ENCODE data around the gene STH.
"Not testable (repeated sequence)": the region's sequence is repeated elsewhere in the genome, so short reads cannot be mapped to it uniquely, and the experiment has no call there.

STH gene

DNA sequence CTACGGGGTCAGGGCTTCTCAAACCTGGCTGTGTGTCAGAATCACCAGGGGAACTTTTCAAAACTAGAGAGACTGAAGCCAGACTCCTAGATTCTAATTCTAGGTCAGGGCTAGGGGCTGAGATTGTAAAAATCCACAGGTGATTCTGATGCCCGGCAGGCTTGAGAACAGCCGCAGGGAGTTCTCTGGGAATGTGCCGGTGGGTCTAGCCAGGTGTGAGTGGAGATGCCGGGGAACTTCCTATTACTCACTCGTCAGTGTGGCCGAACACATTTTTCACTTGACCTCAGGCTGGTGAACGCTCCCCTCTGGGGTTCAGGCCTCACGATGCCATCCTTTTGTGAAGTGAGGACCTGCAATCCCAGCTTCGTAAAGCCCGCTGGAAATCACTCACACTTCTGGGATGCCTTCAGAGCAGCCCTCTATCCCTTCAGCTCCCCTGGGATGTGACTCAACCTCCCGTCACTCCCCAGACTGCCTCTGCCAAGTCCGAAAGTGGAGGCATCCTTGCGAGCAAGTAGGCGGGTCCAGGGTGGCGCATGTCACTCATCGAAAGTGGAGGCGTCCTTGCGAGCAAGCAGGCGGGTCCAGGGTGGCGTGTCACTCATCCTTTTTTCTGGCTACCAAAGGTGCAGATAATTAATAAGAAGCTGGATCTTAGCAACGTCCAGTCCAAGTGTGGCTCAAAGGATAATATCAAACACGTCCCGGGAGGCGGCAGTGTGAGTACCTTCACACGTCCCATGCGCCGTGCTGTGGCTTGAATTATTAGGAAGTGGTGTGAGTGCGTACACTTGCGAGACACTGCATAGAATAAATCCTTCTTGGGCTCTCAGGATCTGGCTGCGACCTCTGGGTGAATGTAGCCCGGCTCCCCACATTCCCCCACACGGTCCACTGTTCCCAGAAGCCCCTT, 10.9 kb downstream of the STH start:
- no peak for DNase-seq

DNA sequence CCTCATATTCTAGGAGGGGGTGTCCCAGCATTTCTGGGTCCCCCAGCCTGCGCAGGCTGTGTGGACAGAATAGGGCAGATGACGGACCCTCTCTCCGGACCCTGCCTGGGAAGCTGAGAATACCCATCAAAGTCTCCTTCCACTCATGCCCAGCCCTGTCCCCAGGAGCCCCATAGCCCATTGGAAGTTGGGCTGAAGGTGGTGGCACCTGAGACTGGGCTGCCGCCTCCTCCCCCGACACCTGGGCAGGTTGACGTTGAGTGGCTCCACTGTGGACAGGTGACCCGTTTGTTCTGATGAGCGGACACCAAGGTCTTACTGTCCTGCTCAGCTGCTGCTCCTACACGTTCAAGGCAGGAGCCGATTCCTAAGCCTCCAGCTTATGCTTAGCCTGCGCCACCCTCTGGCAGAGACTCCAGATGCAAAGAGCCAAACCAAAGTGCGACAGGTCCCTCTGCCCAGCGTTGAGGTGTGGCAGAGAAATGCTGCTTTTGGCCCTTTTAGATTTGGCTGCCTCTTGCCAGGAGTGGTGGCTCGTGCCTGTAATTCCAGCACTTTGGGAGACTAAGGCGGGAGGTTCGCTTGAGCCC, 11.6 kb downstream of the STH start:
- no peak for DNase-seq

DNA sequence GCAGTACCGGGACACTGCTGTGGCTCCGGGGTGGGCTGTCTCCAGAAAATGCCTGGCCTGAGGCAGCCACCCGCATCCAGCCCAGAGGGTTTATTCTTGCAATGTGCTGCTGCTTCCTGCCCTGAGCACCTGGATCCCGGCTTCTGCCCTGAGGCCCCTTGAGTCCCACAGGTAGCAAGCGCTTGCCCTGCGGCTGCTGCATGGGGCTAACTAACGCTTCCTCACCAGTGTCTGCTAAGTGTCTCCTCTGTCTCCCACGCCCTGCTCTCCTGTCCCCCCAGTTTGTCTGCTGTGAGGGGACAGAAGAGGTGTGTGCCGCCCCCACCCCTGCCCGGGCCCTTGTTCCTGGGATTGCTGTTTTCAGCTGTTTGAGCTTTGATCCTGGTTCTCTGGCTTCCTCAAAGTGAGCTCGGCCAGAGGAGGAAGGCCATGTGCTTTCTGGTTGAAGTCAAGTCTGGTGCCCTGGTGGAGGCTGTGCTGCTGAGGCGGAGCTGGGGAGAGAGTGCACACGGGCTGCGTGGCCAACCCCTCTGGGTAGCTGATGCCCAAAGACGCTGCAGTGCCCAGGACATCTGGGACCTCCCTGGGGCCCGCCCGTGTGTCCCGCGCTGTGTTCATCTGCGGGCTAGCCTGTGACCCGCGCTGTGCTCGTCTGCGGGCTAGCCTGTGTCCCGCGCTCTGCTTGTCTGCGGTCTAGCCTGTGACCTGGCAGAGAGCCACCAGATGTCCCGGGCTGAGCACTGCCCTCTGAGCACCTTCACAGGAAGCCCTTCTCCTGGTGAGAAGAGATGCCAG, 12.9 kb downstream of the STH start:
- DNase-seq = no peak

DNA sequence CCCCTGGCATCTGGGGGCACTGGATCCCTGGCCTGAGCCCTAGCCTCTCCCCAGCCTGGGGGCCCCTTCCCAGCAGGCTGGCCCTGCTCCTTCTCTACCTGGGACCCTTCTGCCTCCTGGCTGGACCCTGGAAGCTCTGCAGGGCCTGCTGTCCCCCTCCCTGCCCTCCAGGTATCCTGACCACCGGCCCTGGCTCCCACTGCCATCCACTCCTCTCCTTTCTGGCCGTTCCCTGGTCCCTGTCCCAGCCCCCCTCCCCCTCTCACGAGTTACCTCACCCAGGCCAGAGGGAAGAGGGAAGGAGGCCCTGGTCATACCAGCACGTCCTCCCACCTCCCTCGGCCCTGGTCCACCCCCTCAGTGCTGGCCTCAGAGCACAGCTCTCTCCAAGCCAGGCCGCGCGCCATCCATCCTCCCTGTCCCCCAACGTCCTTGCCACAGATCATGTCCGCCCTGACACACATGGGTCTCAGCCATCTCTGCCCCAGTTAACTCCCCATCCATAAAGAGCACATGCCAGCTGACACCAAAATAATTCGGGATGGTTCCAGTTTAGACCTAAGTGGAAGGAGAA, 13.5 kb downstream of the STH start:
- DNase-seq = no peak

DNA sequence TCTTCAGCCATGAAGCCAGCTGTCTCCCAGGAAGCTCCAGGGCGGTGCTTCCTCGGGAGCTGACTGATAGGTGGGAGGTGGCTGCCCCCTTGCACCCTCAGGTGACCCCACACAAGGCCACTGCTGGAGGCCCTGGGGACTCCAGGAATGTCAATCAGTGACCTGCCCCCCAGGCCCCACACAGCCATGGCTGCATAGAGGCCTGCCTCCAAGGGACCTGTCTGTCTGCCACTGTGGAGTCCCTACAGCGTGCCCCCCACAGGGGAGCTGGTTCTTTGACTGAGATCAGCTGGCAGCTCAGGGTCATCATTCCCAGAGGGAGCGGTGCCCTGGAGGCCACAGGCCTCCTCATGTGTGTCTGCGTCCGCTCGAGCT, 14.1 kb downstream of the STH start:
- no peak for DNase-seq

DNA sequence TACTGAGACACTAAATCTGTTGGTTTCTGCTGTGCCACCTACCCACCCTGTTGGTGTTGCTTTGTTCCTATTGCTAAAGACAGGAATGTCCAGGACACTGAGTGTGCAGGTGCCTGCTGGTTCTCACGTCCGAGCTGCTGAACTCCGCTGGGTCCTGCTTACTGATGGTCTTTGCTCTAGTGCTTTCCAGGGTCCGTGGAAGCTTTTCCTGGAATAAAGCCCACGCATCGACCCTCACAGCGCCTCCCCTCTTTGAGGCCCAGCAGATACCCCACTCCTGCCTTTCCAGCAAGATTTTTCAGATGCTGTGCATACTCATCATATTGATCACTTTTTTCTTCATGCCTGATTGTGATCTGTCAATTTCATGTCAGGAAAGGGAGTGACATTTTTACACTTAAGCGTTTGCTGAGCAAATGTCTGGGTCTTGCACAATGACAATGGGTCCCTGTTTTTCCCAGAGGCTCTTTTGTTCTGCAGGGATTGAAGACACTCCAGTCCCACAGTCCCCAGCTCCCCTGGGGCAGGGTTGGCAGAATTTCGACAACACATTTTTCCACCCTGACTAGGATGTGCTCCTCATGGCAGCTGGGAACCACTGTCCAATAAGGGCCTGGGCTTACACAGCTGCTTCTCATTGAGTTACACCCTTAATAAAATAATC, 14.6 kb downstream of the STH start:
- DNase-seq = no peak

DNA sequence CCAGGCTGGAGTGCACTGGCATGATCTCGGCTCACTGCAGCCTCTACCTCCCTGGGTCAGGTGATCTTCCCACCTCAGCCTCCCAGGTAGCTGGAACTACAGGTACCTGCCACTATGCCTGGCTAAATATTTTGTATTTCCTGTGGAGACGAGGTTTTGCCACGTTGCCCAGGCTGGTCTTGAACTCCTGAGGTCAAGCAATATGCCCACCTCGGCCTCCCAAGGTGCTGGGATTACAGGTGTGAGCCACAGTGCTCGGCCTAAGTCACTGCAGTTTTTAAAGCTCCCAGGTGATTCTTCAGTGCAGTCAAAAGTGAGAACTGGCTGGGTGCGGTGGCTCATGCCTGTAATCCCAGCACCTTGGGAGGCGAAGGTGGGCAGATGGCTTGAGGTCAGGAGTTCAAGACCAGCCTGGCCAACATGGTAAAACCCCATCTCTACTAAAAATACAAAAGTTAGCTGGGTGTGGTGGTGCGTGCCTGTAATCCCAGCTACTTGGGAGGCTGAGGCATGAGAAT, 20.4 kb downstream of the STH start:
- DNase-seq = not testable (repeated sequence)

DNA sequence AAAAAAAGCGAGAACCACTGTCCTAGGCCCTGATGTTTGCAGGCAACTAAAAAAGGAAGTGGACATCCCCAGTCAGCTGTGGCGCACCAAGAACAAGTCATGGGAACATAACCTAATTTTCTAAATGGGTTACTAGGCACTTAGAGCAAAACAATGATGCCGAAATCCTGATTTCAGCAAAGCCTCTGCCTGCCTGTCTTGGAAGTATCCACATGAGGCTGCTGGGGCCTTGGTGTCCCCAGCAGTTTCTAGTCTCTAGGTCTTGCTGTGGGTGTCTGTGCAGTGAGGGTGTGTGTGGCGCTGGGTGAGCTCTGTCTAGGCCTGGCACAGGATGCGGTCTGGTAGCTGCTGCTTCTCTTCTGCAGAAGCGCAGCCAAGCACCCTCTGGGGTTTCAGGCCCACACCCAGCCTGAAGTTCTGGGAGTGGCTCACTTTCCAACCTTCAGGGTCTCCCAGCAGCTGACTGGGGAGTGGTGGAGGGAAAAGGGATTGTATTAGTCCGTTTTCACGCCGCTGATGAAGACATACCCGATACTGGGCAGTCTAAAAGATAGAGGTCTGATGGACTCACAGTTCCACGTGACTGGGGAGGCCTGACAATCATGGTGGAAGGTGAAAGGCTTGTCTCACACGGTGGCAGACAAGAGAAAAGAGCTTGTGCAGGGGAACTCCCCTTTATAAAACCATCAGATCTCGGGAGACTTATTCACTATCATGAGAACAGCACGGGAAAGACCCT, 21.1 kb downstream of the STH start:
- no peak for DNase-seq

DNA sequence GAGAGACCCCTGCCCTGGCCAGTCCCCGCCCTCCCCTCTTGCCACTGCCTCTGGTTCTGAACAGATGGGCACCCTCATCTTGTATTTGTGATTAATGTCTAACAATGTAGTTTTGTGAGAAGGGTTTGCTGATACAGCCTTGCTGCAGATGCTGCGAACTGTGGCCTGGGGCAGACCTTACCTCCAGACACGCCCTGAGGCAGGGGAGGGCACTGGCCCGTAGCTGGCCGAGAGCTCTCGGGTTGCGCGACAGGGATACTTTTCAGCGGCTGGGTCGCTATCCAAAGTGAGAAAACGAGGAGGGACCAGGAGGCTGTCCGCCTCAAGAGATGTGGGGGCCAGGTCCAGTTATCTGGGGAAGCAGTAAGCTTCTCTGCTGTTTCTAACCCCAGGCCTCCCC, 21.9 kb downstream of the STH start:
- no peak for DNase-seq

DNA sequence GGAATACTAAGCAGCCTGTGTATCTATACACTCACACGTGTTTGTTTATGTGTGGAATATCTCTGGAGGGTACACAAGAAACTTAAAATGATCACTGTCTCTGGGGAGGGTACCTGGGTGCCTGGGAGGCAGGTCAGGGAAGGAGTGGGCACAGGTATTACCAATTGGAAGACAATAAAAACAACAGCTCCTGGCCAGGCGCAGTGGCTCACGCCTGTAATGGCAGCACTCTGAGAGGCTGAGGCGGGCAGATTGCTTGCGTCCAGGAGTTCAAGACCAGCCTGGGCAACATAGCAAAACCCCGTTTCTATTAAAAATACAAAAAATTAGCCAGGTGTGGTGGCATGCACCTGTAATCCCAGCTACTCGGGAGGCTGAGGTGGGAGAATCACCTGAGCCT, 24.3 kb downstream of the STH start:
- not testable (repeated sequence) for DNase-seq

DNA sequence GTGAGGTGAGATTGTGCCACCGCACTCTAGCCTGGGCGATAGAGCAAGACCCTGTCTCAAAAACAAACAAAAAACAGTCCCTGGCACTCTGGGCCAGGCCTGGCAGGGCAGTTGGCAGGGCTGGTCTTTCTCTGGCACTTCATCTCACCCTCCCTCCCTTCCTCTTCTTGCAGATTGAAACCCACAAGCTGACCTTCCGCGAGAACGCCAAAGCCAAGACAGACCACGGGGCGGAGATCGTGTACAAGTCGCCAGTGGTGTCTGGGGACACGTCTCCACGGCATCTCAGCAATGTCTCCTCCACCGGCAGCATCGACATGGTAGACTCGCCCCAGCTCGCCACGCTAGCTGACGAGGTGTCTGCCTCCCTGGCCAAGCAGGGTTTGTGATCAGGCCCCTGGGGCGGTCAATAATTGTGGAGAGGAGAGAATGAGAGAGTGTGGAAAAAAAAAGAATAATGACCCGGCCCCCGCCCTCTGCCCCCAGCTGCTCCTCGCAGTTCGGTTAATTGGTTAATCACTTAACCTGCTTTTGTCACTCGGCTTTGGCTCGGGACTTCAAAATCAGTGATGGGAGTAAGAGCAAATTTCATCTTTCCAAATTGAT, 24.8 kb downstream of the STH start:
- no peak for DNase-seq

DNA sequence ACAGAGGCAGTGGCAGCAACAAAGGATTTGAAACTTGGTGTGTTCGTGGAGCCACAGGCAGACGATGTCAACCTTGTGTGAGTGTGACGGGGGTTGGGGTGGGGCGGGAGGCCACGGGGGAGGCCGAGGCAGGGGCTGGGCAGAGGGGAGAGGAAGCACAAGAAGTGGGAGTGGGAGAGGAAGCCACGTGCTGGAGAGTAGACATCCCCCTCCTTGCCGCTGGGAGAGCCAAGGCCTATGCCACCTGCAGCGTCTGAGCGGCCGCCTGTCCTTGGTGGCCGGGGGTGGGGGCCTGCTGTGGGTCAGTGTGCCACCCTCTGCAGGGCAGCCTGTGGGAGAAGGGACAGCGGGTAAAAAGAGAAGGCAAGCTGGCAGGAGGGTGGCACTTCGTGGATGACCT, 25.5 kb downstream of the STH start:
- DNase-seq = no peak

DNA sequence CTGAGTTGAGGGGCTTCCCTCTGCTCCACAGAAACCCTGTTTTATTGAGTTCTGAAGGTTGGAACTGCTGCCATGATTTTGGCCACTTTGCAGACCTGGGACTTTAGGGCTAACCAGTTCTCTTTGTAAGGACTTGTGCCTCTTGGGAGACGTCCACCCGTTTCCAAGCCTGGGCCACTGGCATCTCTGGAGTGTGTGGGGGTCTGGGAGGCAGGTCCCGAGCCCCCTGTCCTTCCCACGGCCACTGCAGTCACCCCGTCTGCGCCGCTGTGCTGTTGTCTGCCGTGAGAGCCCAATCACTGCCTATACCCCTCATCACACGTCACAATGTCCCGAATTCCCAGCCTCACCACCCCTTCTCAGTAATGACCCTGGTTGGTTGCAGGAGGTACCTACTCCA, 26.0 kb downstream of the STH start:
- no peak for DNase-seq

DNA sequence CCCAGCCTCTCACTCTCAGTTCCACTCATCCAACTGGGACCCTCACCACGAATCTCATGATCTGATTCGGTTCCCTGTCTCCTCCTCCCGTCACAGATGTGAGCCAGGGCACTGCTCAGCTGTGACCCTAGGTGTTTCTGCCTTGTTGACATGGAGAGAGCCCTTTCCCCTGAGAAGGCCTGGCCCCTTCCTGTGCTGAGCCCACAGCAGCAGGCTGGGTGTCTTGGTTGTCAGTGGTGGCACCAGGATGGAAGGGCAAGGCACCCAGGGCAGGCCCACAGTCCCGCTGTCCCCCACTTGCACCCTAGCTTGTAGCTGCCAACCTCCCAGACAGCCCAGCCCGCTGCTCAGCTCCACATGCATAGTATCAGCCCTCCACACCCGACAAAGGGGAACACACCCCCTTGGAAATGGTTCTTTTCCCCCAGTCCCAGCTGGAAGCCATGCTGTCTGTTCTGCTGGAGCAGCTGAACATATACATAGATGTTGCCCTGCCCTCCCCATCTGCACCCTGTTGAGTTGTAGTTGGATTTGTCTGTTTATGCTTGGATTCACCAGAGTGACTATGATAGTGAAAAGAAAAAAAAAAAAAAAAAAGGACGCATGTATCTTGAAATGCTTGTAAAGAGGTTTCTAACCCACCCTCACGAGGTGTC, 26.6 kb downstream of the STH start:
- no peak for DNase-seq

DNA sequence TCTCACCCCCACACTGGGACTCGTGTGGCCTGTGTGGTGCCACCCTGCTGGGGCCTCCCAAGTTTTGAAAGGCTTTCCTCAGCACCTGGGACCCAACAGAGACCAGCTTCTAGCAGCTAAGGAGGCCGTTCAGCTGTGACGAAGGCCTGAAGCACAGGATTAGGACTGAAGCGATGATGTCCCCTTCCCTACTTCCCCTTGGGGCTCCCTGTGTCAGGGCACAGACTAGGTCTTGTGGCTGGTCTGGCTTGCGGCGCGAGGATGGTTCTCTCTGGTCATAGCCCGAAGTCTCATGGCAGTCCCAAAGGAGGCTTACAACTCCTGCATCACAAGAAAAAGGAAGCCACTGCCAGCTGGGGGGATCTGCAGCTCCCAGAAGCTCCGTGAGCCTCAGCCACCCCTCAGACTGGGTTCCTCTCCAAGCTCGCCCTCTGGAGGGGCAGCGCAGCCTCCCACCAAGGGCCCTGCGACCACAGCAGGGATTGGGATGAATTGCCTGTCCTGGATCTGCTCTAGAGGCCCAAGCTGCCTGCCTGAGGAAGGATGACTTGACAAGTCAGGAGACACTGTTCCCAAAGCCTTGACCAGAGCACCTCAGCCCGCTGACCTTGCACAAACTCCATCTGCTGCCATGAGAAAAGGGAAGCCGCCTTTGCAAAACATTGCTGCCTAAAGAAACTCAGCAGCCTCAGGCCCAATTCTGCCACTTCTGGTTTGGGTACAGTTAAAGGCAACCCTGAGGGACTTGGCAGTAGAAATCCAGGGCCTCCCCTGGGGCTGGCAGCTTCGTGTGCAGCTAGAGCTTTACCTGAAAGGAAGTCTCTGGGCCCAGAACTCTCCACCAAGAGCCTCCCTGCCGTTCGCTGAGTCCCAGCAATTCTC, 27.4 kb downstream of the STH start:
- no peak for DNase-seq

DNA sequence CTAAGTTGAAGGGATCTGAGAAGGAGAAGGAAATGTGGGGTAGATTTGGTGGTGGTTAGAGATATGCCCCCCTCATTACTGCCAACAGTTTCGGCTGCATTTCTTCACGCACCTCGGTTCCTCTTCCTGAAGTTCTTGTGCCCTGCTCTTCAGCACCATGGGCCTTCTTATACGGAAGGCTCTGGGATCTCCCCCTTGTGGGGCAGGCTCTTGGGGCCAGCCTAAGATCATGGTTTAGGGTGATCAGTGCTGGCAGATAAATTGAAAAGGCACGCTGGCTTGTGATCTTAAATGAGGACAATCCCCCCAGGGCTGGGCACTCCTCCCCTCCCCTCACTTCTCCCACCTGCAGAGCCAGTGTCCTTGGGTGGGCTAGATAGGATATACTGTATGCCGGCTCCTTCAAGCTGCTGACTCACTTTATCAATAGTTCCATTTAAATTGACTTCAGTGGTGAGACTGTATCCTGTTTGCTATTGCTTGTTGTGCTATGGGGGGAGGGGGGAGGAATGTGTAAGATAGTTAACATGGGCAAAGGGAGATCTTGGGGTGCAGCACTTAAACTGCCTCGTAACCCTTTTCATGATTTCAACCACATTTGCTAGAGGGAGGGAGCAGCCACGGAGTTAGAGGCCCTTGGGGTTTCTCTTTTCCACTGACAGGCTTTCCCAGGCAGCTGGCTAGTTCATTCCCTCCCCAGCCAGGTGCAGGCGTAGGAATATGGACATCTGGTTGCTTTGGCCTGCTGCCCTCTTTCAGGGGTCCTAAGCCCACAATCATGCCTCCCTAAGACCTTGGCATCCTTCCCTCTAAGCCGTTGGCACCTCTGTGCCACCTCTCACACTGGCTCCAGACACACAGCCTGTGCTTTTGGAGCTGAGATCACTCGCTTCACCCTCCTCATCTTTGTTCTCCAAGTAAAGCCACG, 28.3 kb downstream of the STH start:
- DNase-seq = no peak

DNA sequence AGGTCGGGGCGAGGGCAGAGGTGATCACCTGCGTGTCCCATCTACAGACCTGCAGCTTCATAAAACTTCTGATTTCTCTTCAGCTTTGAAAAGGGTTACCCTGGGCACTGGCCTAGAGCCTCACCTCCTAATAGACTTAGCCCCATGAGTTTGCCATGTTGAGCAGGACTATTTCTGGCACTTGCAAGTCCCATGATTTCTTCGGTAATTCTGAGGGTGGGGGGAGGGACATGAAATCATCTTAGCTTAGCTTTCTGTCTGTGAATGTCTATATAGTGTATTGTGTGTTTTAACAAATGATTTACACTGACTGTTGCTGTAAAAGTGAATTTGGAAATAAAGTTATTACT, 28.9 kb downstream of the STH start:
- no peak for DNase-seq

DNA sequence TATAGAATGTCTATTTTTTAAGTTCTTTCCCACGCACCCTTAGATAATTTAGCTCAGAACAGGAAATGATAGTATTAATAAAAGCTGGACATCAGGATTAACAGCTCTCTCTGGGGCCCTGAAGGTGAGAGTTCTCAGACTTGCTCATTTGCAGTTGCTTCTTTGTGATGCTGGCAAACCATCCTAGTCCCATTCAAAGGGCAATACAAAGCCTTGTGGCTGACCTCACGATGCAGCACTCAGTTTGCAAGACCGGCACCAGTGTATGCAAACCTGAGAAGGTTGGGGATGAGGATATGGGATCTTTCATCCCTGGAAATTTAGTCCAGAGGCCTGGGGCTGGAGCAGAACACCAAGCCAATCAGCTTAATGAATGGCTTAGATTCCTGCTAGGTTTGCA, 29.3 kb downstream of the STH start:
- DNase-seq = no peak
